Mesodermal cell (in vitro differentiated cells): ENCODE results near the gene CASQ2.

Experiments
- H3K27ac ChIP-seq: 2 replicates; pipeline ENCODE4 v1.7.0; 2013; ENCODE audit warnings: mild to moderate bottlenecking, low read depth, low read length, moderate library complexity; ENCODE audit not compliant: severe bottlenecking
- H3K36me3 ChIP-seq: 2 replicates; pipeline ENCODE4 v1.7.1; 2013; ENCODE audit warnings: mild to moderate bottlenecking, low read length, moderate library complexity; ENCODE audit not compliant: control insufficient read depth, insufficient read depth
- H3K4me1 ChIP-seq: one replicate; pipeline ENCODE4 v1.7.1; 2013; ENCODE audit warnings: mild to moderate bottlenecking, low read length; ENCODE audit not compliant: insufficient read depth, control insufficient read depth, poor library complexity, severe bottlenecking
- H3K4me3 ChIP-seq: 2 replicates; pipeline ENCODE4 v1.7.0; 2013; ENCODE audit warnings: low read length, control low read depth, mild to moderate bottlenecking; ENCODE audit not compliant: insufficient read depth, poor library complexity, severe bottlenecking; ENCODE audit errors: extremely low read depth
- H3K9me3 ChIP-seq: 2 replicates; pipeline ENCODE4 v1.7.1; 2013; ENCODE audit warnings: mild to moderate bottlenecking, low read length, moderate library complexity; ENCODE audit not compliant: control insufficient read depth
- WGBS, 2 experiments: methylation state at CpG; one replicate each; pipeline ENCODE4 v1.1.5; 2013; ENCODE audit warnings: missing lambda C conversion rate in 2 of 2; ENCODE audit not compliant: insufficient coverage in 2 of 2; 5-methylcytosine and 5-hydroxymethylcytosine counted together

CASQ2 gene

GRCh38 chr1:115660151-115660550 lies 108.4 kb downstream of the CASQ2 start:
- Histone ChIP-seq H3K36me3 (peaks cover 81% of the 10 kb centered on the region), H3K27ac (no peak overlapping the region)
- WGBS, 2 experiments, result 87 to 92% methylated on average over 4 to 5 of the region's 5 CpGs

GRCh38 chr1:115658646-115659045 lies 109.9 kb downstream of the CASQ2 start:
- H3K27ac ChIP-seq, result no peak overlapping the region
- no peak overlapping the region for H3K4me3 ChIP-seq
- no peaks in the 10 kb centered on the region for H3K9me3 ChIP-seq
- H3K36me3 ChIP-seq, result peaks cover 72% of the 10 kb centered on the region
- H3K4me1 ChIP-seq, result peaks cover 38% of the 10 kb centered on the region
- WGBS, 2 experiments, result 80% methylated on average over 1 of the region's 1 CpG; no CpG with 5 or more reads in 1 of the 2 experiments

More at GRCh38 chr1:115660151-115660550, 108.4 kb downstream of the CASQ2 start:
- Histone ChIP-seq H3K4me1 (peaks cover 24% of the 10 kb centered on the region), H3K4me3 (no peak overlapping the region), H3K9me3 (no peaks in the 10 kb centered on the region)

- WGBS, 2 experiments, result 91 to 92% methylated on average over 5 of the region's 5 CpGs
- H3K27ac ChIP-seq, result no peak overlapping the region
- H3K36me3 ChIP-seq, result peaks cover 67% of the 10 kb centered on the region
- H3K9me3 ChIP-seq, result no peaks in the 10 kb centered on the region
- H3K4me3 ChIP-seq, result no peak overlapping the region
- H3K4me1 ChIP-seq, result peaks cover 38% of the 10 kb centered on the region
Observed at GRCh38 chr1:115656461-115657077, 111.9 kb downstream of the CASQ2 start.

GRCh38 chr1:115655916-115656315 lies 112.6 kb downstream of the CASQ2 start:
- Histone ChIP-seq H3K4me1 (peaks cover 44% of the 10 kb centered on the region), H3K9me3 (no peaks in the 10 kb centered on the region), H3K4me3 (no peak overlapping the region), H3K36me3 (peaks cover 68% of the 10 kb centered on the region), H3K27ac (peak overlapping the region; percentile 83)
- WGBS, 2 experiments, result 100% methylated on average over 1 to 2 of the region's 4 CpGs

- peak overlapping the region; percentile 83 for H3K27ac ChIP-seq
Observed at GRCh38 chr1:115655306-115655663, 113.2 kb downstream of the CASQ2 start.

GRCh38 chr1:115654663-115655305 lies 113.7 kb downstream of the CASQ2 start:
- H3K36me3 ChIP-seq, result peaks cover 56% of the 10 kb centered on the region
- WGBS, 2 experiments, result 49 to 55% methylated on average over 7 to 10 of the region's 14 CpGs
- peaks cover 49% of the 10 kb centered on the region for H3K4me1 ChIP-seq
- no peaks in the 10 kb centered on the region for H3K9me3 ChIP-seq
- H3K4me3 ChIP-seq, result no peak overlapping the region
- H3K27ac ChIP-seq, result peak overlapping the region; percentile 83

More at GRCh38 chr1:115655306-115655663, 113.2 kb downstream of the CASQ2 start:
- Histone ChIP-seq H3K9me3 (no peaks in the 10 kb centered on the region), H3K4me3 (no peak overlapping the region), H3K36me3 (peaks cover 61% of the 10 kb centered on the region), H3K4me1 (peaks cover 48% of the 10 kb centered on the region)
- WGBS, 2 experiments, result 87 to 89% methylated on average over 4 to 7 of the region's 7 CpGs

- Histone ChIP-seq H3K36me3 (peaks cover 51% of the 10 kb centered on the region), H3K4me3 (no peak overlapping the region), H3K27ac (peak overlapping the region; percentile 16), H3K9me3 (no peaks in the 10 kb centered on the region), H3K4me1 (peaks cover 50% of the 10 kb centered on the region)
- 80 to 100% methylated on average over 1 of the region's 3 CpGs for WGBS, 2 experiments
Observed at GRCh38 chr1:115654125-115654524, 114.4 kb downstream of the CASQ2 start.

- WGBS, 2 experiments, result no CpG with 5 or more reads among the region's 2 CpGs
Observed at GRCh38 chr1:115652236-115652788, 116.2 kb downstream of the CASQ2 start.

GRCh38 chr1:115651391-115651790 lies 117.1 kb downstream of the CASQ2 start:
- no peak overlapping the region for H3K4me3 ChIP-seq
- H3K4me1 ChIP-seq, result peaks cover 52% of the 10 kb centered on the region
- no peak overlapping the region for H3K27ac ChIP-seq
- 70 to 100% methylated on average over 2 to 3 of the region's 8 CpGs for WGBS, 2 experiments
- peaks cover 28% of the 10 kb centered on the region for H3K36me3 ChIP-seq
- H3K9me3 ChIP-seq, result no peaks in the 10 kb centered on the region

More at GRCh38 chr1:115652236-115652788, 116.2 kb downstream of the CASQ2 start:
- peaks cover 51% of the 10 kb centered on the region for H3K4me1 ChIP-seq
- H3K9me3 ChIP-seq, result no peaks in the 10 kb centered on the region
- H3K36me3 ChIP-seq, result peaks cover 37% of the 10 kb centered on the region
- no peak overlapping the region for H3K4me3 ChIP-seq
- no peak overlapping the region for H3K27ac ChIP-seq

GRCh38 chr1:115650961-115651360 lies 117.6 kb downstream of the CASQ2 start:
- 61% methylated on average over 3 of the region's 3 CpGs; no CpG with 5 or more reads in 1 of the 2 experiments for WGBS, 2 experiments
- Histone ChIP-seq H3K9me3 (no peaks in the 10 kb centered on the region), H3K27ac (no peak overlapping the region), H3K36me3 (peaks cover 24% of the 10 kb centered on the region), H3K4me1 (peaks cover 50% of the 10 kb centered on the region), H3K4me3 (no peak overlapping the region)
